Activated T-helper 17 cell treated with anti-CD3 and anti-CD28 coated beads, Interleukin-2, amount 50 U/mL, for 72 hours (primary cell): ENCODE data around the gene RALGPS1. TPM values are rescaled to one million over a fixed set of nuclear protein-coding genes. Genes with fewer than 3 reads are reported as not detected.
"Not testable (repeated sequence)": the region's sequence is repeated elsewhere in the genome, so short reads cannot be mapped to it uniquely, and the experiment has no call there.

Source experiments
- ATAC-seq: fragments of 150-1000 bp; cut with Tn5 transposase; replicated peaks from 2 replicates; pipeline ENCODE4 v1.10.0; 2021; ENCODE audit warnings: mild to moderate bottlenecking, moderate library complexity
- H3K27ac Mint-ChIP-seq: one replicate; pipeline ENCODE4 v1.8.0; 2022; ENCODE audit warnings: mixed read lengths
- H3K27me3 Mint-ChIP-seq: one replicate; pipeline ENCODE4 v1.8.0; 2022; ENCODE audit warnings: mixed read lengths
- H3K36me3 Mint-ChIP-seq: one replicate; pipeline ENCODE4 v1.8.0; 2022; ENCODE audit warnings: low read depth, mild to moderate bottlenecking, mixed read lengths
- H3K4me1 Mint-ChIP-seq: one replicate; pipeline ENCODE4 v1.8.0; 2022; ENCODE audit warnings: mixed read lengths
- H3K4me3 Mint-ChIP-seq: one replicate; pipeline ENCODE4 v1.8.0; 2022; ENCODE audit warnings: mild to moderate bottlenecking, mixed read lengths
- H3K9me3 Mint-ChIP-seq: one replicate; pipeline ENCODE4 v1.8.0; 2022; ENCODE audit warnings: mixed read lengths
- total RNA-seq, 2 donors: library from RNA; stranded (reverse); gene quantifications; one replicate each; pipeline ENCODE4 v1.2.3, GENCODE V29; 2022

The RALGPS1 gene
- total RNA-seq, 2 donors from 2014 or later = 2.3 to 3.4 TPM

- ATAC-seq = no peak
These were observed 221.7 kb downstream of the RALGPS1 start for GRCh38 chr9:127136081-127136879.

DNA sequence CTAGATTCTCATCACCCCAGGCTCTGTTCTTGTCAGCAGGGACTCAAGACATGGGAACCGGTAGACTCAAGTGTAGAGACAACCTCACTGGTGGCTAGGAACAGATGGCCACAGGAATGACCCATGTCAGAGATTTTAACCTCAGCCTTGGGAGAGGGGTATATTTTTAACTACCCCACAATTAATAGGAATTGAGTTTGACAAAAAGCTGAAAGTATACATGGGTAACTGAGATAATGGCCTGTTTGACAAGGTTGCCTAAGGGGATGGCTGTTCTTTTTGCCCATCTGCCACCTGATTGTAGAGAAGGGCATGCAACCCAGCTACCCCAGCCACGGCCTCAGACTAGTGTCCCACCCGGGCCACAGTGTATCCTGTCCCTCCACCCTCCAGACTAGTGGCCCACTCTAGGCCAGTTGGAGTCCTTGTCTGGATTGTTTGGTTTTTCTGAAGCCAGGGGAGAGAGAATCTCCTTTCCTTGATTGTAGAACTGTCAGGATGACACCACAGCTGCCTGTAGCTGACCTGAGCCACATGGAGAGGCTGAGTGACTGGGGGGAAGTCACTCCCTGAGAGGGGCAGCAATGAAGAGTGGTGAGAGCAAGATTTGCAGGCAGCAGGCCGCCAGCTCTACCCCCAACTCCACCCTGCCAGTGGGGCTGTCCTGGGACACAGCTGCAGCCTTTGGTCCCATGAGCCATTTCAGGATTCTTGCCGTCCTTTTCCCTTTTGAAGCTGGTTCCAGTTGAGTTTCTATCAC, 222.5 kb downstream of the RALGPS1 start:
- Mint-ChIP-seq H3K4me1 (no peaks in the 10 kb centered on the region), H3K36me3 (no peaks in the 10 kb centered on the region), H3K4me3 (no peak overlapping the region), H3K27ac (no peak overlapping the region), H3K9me3 (no peaks in the 10 kb centered on the region), H3K27me3 (no peaks in the 10 kb centered on the region)
- ATAC-seq = no peak

More at GRCh38 chr9:127136081-127136879, 221.7 kb downstream of the RALGPS1 start:
- no peaks in the 10 kb centered on the region for H3K27me3 Mint-ChIP-seq
- no peaks in the 10 kb centered on the region for H3K4me1 Mint-ChIP-seq
- no peak overlapping the region for H3K4me3 Mint-ChIP-seq
- no peaks in the 10 kb centered on the region for H3K9me3 Mint-ChIP-seq
- no peaks in the 10 kb centered on the region for H3K36me3 Mint-ChIP-seq
- no peak overlapping the region for H3K27ac Mint-ChIP-seq

GRCh38 chr9:127137640-127138360, 223.2 kb downstream of the RALGPS1 start:
- no peaks in the 10 kb centered on the region for H3K9me3 Mint-ChIP-seq
- no peak overlapping the region for H3K27ac Mint-ChIP-seq
- no peak for ATAC-seq
- no peaks in the 10 kb centered on the region for H3K4me1 Mint-ChIP-seq
- no peaks in the 10 kb centered on the region for H3K36me3 Mint-ChIP-seq
- H3K27me3 Mint-ChIP-seq = no peaks in the 10 kb centered on the region
- H3K4me3 Mint-ChIP-seq = no peak overlapping the region

DNA sequence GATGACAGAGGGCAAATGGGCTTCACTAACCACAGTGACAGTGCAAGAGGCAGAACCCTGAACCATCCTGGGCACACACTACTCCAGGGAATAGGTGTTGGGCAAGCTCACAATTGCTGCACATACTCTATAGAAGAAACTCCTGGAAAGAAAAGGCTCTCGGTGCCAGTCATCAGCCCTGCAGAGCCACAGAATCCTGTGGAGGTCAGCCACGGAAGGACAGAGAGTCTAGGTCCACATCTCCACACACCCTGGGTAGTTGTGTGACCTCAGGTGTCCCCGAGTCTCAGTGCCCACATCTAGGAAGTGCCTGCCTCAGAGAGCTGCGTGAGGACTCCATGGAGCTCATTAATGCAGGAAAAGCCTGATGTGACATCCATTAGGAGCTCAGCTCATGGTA, 223.9 kb downstream of the RALGPS1 start:
- no peak overlapping the region for H3K27ac Mint-ChIP-seq
- no peaks in the 10 kb centered on the region for H3K4me1 Mint-ChIP-seq
- H3K27me3 Mint-ChIP-seq = no peaks in the 10 kb centered on the region
- ATAC-seq = no peak
- H3K4me3 Mint-ChIP-seq = no peak overlapping the region
- no peaks in the 10 kb centered on the region for H3K36me3 Mint-ChIP-seq
- H3K9me3 Mint-ChIP-seq = no peaks in the 10 kb centered on the region

DNA sequence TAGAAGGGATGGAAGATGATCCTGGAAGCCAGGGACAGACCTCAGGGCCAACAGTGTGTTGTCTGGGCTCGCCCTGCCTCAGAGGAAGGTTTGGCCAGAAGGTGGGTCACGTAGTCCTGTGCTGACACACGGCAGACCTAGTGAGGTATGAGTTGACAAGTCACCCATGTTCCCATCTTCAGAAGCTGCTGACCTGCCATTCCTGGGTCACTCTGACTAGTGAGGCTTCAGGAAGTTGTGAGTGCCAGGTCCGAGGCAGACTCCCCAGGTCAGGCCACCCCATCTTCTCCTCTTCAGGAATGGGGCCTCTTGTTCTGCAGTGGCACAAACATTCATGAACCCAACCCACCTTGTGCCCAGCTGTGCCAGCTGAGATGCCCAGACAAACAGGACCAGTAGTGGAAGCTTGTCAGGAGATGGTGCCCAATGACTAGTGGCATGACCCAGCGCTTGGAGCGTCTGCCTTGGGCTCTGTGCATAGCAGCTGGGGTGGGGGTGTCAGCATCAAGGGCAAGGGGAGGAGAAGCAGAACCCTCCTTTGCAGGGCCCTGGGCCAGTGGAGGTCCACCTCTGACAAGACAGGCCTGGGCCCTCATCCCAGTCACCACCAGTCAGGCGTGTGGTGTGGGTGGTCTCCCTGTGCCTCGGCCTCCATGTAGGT, 224.6 kb downstream of the RALGPS1 start:
- H3K27ac Mint-ChIP-seq = no peak overlapping the region
- no peaks in the 10 kb centered on the region for H3K4me1 Mint-ChIP-seq
- H3K4me3 Mint-ChIP-seq = no peak overlapping the region
- H3K36me3 Mint-ChIP-seq = no peaks in the 10 kb centered on the region
- H3K27me3 Mint-ChIP-seq = no peaks in the 10 kb centered on the region
- no peak for ATAC-seq
- no peaks in the 10 kb centered on the region for H3K9me3 Mint-ChIP-seq

GRCh38 chr9:127139775-127140174, 225.2 kb downstream of the RALGPS1 start:
- no peak overlapping the region for H3K27ac Mint-ChIP-seq
- no peak for ATAC-seq
- no peak overlapping the region for H3K4me3 Mint-ChIP-seq
- no peaks in the 10 kb centered on the region for H3K9me3 Mint-ChIP-seq
- no peaks in the 10 kb centered on the region for H3K27me3 Mint-ChIP-seq
- no peaks in the 10 kb centered on the region for H3K4me1 Mint-ChIP-seq
- no peaks in the 10 kb centered on the region for H3K36me3 Mint-ChIP-seq

- H3K27ac Mint-ChIP-seq = no peak overlapping the region
- ATAC-seq = no peak
- H3K27me3 Mint-ChIP-seq = no peaks in the 10 kb centered on the region
- no peak overlapping the region for H3K4me3 Mint-ChIP-seq
- H3K4me1 Mint-ChIP-seq = no peaks in the 10 kb centered on the region
- H3K36me3 Mint-ChIP-seq = no peaks in the 10 kb centered on the region
- no peaks in the 10 kb centered on the region for H3K9me3 Mint-ChIP-seq
These were observed 225.6 kb downstream of the RALGPS1 start for GRCh38 chr9:127140181-127140580.

DNA sequence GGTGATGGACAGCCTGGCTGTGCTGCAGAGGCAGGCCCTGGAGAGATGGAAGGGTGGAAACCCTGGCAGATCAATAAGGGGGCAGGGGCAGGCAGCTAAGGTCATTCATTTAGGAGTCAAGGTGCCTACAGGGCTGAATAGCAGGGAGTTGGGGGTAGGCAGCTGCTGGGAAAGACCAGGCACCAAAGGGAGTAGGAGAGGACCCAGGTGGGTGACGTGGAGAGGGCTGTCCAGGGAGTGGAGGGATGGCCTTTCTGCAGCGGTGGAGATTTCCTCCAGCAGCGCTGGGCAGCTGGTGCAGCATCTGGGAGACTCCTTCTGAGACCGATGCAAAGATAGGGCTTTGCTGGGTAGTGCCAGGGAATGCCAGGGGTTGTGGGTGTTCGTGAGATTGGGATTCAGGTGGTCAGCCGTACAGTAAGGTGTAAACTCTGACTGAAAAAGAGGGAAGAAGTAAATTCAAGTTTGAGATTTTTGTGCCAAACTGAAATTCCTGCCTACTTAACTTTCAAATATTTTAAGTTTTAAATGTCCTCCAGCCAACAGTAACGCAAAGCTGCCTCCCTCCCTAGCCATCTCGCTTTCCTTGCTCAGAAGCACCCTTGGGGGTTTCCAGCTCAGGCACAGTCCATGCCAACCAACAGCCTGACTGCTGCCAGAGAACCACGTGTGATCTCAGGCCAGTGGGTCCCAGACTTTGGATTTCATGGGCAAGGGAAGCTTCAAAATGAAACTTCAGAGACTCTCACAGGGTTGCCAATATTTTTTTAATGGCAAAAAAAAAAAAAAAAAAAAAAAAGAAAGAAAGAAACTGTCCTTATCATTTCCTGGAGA, 226.5 kb downstream of the RALGPS1 start:
- Mint-ChIP-seq H3K4me3 (no peak overlapping the region), H3K4me1 (no peaks in the 10 kb centered on the region), H3K9me3 (peaks cover under 1% of the 10 kb centered on the region), H3K27ac (no peak overlapping the region), H3K36me3 (no peaks in the 10 kb centered on the region), H3K27me3 (no peaks in the 10 kb centered on the region)
- no peak for ATAC-seq

- H3K27me3 Mint-ChIP-seq = no peaks in the 10 kb centered on the region
- ATAC-seq = no peak
- peaks cover 3% of the 10 kb centered on the region for H3K9me3 Mint-ChIP-seq
- H3K4me3 Mint-ChIP-seq = no peak overlapping the region
- H3K27ac Mint-ChIP-seq = no peak overlapping the region
- no peaks in the 10 kb centered on the region for H3K36me3 Mint-ChIP-seq
- H3K4me1 Mint-ChIP-seq = no peaks in the 10 kb centered on the region
These were observed 227.7 kb downstream of the RALGPS1 start for GRCh38 chr9:127142291-127142690.

- no peak for ATAC-seq
- Mint-ChIP-seq H3K4me1 (no peaks in the 10 kb centered on the region), H3K27ac (no peak overlapping the region), H3K27me3 (no peaks in the 10 kb centered on the region), H3K9me3 (peaks cover 3% of the 10 kb centered on the region), H3K36me3 (no peaks in the 10 kb centered on the region), H3K4me3 (no peak overlapping the region)
These were observed 228.4 kb downstream of the RALGPS1 start for GRCh38 chr9:127142931-127143464.

- H3K27ac Mint-ChIP-seq = no peak overlapping the region
- peaks cover 3% of the 10 kb centered on the region for H3K9me3 Mint-ChIP-seq
- no peak for ATAC-seq
- H3K27me3 Mint-ChIP-seq = no peaks in the 10 kb centered on the region
- no peak overlapping the region for H3K4me3 Mint-ChIP-seq
- no peaks in the 10 kb centered on the region for H3K4me1 Mint-ChIP-seq
- no peaks in the 10 kb centered on the region for H3K36me3 Mint-ChIP-seq
These were observed 229.4 kb downstream of the RALGPS1 start for GRCh38 chr9:127143920-127144465.

DNA sequence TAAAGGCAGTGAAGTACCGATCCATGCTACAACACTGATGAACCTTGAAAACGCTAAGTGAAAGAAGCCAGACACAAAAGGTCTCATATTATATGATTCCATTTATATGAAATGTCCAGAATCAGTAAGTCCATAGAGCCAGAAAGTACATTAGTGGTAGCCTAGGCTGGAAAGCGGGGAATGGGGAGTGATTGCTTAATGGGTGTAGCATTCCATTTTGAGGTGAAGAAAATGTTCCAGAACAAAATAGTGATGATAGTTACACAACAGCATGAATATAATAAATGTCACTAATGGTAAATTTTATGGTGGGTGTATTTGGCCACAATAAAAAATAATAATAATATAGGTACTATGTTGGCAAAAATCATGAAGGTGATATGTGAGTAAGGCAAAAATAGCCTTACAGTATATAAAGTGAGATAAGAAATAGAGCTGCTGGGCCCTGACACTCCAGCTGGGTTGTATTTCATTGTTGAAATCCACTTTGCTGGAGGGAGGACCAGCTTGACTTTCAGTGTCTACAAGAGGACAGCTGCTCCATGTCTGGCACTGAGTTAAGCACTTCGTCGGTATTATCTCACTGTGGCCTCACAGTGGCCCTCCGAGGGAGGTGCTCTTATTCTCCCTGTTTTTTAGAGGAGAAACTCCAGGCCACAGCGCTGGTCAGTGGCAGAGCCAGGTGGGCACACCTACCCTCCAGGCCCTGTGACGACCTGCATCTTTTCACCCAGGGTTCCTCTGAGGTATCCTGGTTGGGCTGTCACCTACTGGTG, 230.3 kb downstream of the RALGPS1 start:
- ATAC-seq = no peak
- Mint-ChIP-seq H3K27ac (no peak overlapping the region), H3K36me3 (no peaks in the 10 kb centered on the region), H3K4me3 (no peak overlapping the region), H3K27me3 (no peaks in the 10 kb centered on the region), H3K9me3 (peaks cover 3% of the 10 kb centered on the region), H3K4me1 (no peaks in the 10 kb centered on the region)

DNA sequence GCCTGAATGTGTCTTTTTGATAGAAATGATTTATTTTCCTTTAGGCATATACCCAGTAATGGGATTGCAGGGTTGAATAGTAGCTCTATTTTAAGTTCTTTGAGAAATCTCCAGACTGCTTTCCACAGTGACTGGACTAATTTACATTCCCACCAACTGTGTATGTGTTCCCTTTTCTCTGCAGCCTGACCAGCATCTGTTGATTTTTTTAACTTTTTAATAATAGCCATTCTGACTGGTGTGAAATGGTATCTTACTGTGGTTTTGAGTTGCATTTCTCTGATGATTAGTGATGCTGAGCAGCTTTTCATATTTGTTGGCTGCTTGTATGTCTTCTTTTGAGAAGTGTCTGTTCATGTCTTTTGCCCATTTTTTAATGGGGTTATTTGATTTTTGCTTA, 232.3 kb downstream of the RALGPS1 start:
- not testable (repeated sequence) for H3K27ac Mint-ChIP-seq, ATAC-seq, H3K36me3 Mint-ChIP-seq, H3K27me3 Mint-ChIP-seq, H3K4me1 Mint-ChIP-seq, H3K4me3 Mint-ChIP-seq, H3K9me3 Mint-ChIP-seq
